Mesothelial cell of epicardium (in vitro differentiated cells): ENCODE results near the gene IL1RAPL2. TPM values are rescaled to one million over a fixed set of nuclear protein-coding genes. Genes with fewer than 3 reads are reported as not detected.

Source experiments
- DNase-seq, 2 experiments: peaks; one replicate each; pipeline ENCODE4 v3.0.0; 2021; ENCODE audit warnings: low spot score in 2 of 2; ENCODE audit not compliant: unreplicated experiment in 2 of 2
- H3K27ac Mint-ChIP-seq: 2 replicates; pipeline ENCODE4 v1.8.0; 2021; ENCODE audit warnings: mixed read lengths
- H3K27me3 Mint-ChIP-seq: 2 replicates; pipeline ENCODE4 v1.8.0; 2021; ENCODE audit warnings: low read depth, mixed read lengths
- H3K36me3 Mint-ChIP-seq: 2 replicates; pipeline ENCODE4 v1.8.0; 2021; ENCODE audit warnings: mixed read lengths
- H3K4me1 Mint-ChIP-seq: 2 replicates; pipeline ENCODE4 v1.8.0; 2021; ENCODE audit warnings: mixed read lengths
- H3K4me3 Mint-ChIP-seq: 2 replicates; pipeline ENCODE4 v1.8.0; 2021; ENCODE audit warnings: mild to moderate bottlenecking, moderate library complexity, mixed read lengths
- H3K9me3 Mint-ChIP-seq: 2 replicates; pipeline ENCODE4 v1.8.0; 2021; ENCODE audit warnings: mixed read lengths
- CTCF ChIP-seq: fragments of 200-600 bp; sonication (generic); IDR thresholded peaks from one replicate; pipeline ENCODE4 v1.5.0; 2021; ENCODE audit warnings: antibody characterized with exemption; ENCODE audit not compliant: unreplicated experiment
- total RNA-seq: library from RNA; stranded (reverse); gene quantifications from 3 replicates; pipeline ENCODE4 v1.2.1, GENCODE V29; 2021

Gene IL1RAPL2
- total RNA-seq, 1 donor from 2014 or later, result 0.92 TPM

GRCh38 chrX:105550043-105550663 is 984.2 kb downstream of the IL1RAPL2 start:
- H3K4me1 Mint-ChIP-seq, result peaks cover 11% of the 10 kb centered on the region
- no peak for DNase-seq
- no peak overlapping the region for H3K4me3 Mint-ChIP-seq
- no peak overlapping the region for H3K27ac Mint-ChIP-seq
- H3K27me3 Mint-ChIP-seq, result no peaks in the 10 kb centered on the region
- H3K36me3 Mint-ChIP-seq, result no peaks in the 10 kb centered on the region
- peaks cover 30% of the 10 kb centered on the region for H3K9me3 Mint-ChIP-seq
- no peak for TF ChIP-seq CTCF

- peaks cover 20% of the 10 kb centered on the region for H3K4me1 Mint-ChIP-seq
- no peaks in the 10 kb centered on the region for H3K36me3 Mint-ChIP-seq
- DNase-seq, result no peak
- peaks cover 18% of the 10 kb centered on the region for H3K9me3 Mint-ChIP-seq
- no peak for TF ChIP-seq CTCF
- peak overlapping the region; percentile 37 for H3K27ac Mint-ChIP-seq
- H3K4me3 Mint-ChIP-seq, result no peak overlapping the region
- no peaks in the 10 kb centered on the region for H3K27me3 Mint-ChIP-seq
Observed at GRCh38 chrX:105552395-105552794, 986.4 kb downstream of the IL1RAPL2 start.

GRCh38 chrX:105553118-105553517 is 987.1 kb downstream of the IL1RAPL2 start:
- no peak for DNase-seq
- no peaks in the 10 kb centered on the region for H3K36me3 Mint-ChIP-seq

GRCh38 chrX:105564501-105564900 is 998.5 kb downstream of the IL1RAPL2 start:
- Mint-ChIP-seq H3K36me3 (no peaks in the 10 kb centered on the region), H3K4me3 (no peak overlapping the region), H3K4me1 (no peaks in the 10 kb centered on the region), H3K9me3 (peaks cover 29% of the 10 kb centered on the region), H3K27me3 (no peaks in the 10 kb centered on the region), H3K27ac (no peak overlapping the region)
- no peak for TF ChIP-seq CTCF
- no peak for DNase-seq

More at GRCh38 chrX:105553118-105553517, 987.1 kb downstream of the IL1RAPL2 start:
- TF ChIP-seq CTCF, result no peak
- Mint-ChIP-seq H3K4me3 (no peak overlapping the region), H3K4me1 (peaks cover 20% of the 10 kb centered on the region), H3K9me3 (peaks cover 18% of the 10 kb centered on the region), H3K27me3 (no peaks in the 10 kb centered on the region), H3K27ac (peak overlapping the region; percentile 78)

GRCh38 chrX:105565856-105566255 is 999.9 kb downstream of the IL1RAPL2 start:
- DNase-seq, result no peak
- no peak overlapping the region for H3K4me3 Mint-ChIP-seq
- H3K4me1 Mint-ChIP-seq, result no peaks in the 10 kb centered on the region
- no peaks in the 10 kb centered on the region for H3K27me3 Mint-ChIP-seq
- H3K27ac Mint-ChIP-seq, result no peak overlapping the region
- H3K36me3 Mint-ChIP-seq, result no peaks in the 10 kb centered on the region
- H3K9me3 Mint-ChIP-seq, result peaks cover 37% of the 10 kb centered on the region
- no peak for TF ChIP-seq CTCF
